Measurements from ENCODE around the gene COL28A1.

COL28A1 gene

DNA sequence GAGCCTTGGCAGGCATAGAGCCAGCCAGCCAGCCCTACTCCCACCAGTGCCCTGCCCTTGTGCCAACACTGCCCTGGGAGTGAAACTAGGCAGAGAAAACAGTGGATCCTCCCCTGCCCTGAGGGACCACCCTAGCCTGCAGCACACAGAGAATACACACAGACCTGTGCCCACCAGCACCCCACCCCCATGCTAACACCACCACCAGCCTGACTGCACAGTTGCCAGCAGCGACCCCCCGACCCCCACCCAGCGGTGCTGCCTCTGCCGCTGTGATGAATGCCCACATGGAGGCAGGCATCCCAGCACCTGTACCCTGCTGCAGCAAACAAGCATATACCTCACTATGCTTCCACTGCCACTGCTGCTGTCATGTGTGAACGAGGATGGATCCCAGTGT, 21.6 kb upstream of the COL28A1 start:
- DNase-seq = no peak

DNA sequence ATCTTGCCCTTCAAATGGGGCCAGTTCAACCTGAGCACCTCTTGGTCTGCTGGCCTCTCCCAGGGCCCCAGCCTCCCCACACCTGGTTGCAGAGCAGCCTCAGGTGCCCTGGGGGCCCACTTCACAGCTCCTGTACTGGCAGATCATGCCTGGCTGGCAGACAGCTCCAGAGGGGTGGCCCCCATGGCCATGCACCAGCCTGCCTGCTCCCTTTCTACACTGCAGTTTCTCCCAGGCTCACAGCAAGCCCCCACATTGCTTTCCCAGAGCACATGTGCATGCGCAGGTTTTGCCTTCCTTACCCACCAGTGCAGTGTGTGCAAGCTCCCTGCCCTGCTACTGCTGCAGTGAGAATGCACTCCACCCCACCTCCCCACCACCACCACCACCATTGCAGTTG, 21.2 kb upstream of the COL28A1 start:
- no peak for DNase-seq

DNA sequence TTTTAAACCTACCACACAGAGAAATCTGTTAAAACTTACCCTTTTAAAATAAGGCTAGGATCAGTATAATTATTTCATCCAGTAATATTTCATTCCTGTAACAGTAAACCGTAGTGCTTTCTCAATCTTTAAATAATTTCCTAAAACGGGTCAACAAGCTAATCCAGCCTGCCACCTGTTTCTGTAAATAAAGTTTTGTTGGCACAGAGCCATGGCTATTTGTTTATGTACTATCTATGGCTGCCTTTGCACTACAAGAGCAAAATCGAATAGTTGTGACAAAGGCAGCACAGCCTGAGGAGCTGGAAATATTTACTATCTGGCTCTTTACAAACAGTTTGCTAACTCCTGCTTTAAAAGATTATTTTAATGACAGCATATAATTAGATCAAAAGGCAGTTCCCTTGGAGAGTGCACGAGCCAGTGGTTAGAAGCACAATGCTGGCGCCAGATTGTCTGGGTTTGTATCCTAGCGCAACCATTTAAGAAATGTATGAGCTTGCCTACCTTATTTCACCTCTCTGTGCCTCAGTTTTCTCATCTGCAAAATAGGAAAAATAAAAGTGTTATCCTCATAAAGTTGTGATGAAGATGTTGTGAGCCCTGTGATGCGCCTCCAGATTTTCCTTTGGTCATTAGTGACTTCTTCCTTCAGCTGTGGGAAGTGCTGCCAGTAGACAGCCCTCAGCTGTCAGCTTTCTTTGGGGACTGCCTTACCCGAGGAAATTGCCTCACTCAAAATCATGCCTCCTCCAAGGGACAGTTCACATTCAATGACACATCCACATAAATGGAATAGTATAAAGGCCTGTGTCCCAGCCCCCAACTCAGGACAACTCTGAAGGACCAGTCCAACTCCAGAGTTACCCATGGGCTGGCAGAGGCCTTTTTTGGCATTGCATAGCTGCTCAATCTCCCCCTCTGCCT, 19.2 kb upstream of the COL28A1 start:
- peak; percentile 67 for DNase-seq

DNA sequence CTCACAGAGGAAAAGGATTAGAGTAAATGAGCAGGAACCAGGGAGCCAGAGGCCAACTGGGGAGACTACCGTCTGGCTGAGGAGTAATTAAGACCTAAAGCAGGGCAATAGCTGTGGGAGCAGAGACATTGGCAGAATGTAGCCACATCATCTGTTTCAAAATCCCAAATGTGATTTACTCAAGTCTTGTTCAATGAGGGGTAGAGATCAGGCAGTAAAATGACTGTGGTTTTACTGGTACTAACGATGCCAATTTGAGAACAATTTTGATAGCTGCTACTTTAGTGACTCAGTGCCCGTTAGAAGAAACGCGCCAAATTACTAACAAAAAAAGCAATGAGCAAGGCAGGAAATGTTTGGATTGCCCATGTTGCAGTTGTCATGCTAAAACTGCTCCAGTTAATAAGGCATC, 18.4 kb upstream of the COL28A1 start:
- peak; percentile 34 for DNase-seq

DNA sequence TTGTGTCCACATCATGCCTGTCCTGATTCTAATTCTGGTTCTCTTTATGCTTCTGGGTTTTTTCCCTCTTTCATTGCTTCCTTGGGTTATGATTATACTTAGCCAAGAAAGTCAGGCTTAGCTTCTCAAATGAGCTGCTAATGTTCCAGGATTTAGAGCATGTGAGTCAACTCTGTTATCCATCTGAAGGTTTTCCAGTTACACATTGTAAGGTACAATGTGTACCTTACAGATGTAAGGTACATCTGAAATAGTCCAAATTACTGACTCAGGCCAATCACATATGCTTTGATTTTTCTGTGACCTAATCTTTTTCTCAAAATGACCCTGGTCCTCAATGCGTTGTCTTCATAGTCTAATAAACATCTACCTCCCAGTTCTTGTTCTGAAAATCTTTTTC, 17.7 kb upstream of the COL28A1 start:
- DNase-seq = no peak

DNA sequence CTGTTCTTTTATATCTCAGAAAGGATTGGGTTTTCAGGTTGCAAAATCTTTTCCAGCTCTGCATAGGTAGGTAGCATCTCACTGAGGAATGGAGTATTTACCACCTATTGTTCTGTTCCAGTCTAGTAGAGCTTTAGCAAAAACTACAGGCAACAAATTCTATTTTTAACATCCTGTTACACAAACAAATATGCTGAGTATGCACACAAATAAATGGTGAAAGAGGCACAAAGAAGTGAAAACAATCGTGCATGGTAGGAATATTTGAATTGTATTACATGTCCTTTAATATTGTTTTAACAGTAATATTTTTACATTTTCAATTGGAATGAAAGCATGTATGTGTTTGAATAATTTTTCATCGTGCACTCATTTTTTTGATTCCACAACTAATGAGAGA, 16.5 kb upstream of the COL28A1 start:
- no peak for DNase-seq

DNA sequence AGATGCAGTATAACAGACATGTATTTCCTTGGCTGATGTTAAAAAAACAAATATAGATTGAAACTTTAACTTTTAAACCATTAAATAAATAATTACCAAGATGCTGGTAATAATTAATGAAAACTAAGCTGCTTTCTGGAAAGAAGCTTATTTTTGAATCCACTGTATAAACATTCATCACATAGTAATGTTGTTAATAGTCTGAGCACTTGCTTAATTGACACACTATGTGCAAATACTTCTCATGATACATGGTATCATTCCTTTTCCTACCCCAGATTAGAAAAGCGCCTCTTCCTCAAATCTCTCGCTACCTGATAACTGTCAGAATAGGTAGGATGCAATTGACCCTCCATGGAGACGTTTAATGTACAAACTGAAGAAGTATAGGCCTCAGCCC, 15.0 kb upstream of the COL28A1 start:
- no peak for DNase-seq

DNA sequence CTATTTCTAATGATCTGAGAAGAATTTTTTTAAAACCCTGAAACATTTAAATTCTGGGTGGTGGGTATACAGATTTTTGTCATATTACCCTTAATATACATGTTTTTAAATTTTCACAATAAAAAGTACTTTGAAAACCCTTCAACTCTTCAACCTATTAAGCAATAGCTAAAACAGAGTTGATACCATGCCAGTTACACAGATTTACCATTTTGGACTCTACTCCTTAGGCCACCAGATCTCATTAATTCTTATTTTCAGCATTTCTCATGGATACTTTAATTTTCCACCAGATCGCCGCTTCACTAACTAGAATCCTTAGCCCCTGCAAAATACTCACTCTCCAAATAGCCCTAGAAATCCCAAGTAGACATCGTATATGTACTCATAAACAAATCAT, 12.7 kb upstream of the COL28A1 start:
- no peak for DNase-seq

DNA sequence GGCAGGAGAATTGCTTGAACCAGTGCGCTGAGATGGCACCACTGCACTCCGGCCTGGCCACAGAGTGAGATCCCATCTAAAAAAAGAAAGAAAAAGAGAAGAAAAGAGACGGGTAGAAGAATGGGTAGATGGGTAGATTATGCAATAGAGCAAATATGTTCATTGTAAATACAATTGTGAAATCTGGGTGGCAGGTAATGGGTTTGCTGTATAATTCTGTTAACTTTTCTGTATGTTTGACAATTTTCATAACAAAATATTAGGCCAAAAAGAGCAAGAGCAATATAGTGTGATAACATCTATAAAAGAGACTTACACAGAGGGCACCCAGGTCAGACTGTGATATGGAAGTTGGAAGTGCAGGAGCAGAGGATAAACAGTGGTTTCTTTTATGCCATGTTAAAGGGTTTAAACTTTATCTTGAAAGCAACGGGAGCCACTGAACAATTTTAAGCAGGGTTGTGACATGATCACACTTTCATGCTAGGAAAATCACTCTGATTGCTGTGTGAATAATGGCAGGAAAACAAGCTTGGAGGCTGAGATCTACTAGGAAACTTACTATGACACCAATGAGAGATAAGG, 6.7 kb upstream of the COL28A1 start:
- no peak for DNase-seq

DNA sequence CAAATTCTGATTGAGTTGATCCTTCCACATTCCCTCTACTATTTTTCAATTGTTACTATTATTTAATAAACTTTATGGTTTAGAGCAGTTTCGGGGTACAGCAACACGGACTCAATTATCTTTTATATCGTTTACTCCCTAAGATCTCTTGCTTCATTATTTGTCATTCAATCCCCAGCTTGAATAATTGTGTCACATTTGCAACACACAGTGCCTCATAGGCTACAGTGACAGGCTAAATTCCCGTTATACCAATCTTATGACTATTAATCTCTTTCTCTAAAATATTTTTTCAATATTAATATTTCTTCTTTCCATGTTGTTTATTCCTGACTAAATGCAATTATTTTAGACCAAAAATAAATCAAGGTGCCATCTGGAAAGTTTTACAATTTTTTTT, 4.0 kb upstream of the COL28A1 start:
- DNase-seq = no peak

DNA sequence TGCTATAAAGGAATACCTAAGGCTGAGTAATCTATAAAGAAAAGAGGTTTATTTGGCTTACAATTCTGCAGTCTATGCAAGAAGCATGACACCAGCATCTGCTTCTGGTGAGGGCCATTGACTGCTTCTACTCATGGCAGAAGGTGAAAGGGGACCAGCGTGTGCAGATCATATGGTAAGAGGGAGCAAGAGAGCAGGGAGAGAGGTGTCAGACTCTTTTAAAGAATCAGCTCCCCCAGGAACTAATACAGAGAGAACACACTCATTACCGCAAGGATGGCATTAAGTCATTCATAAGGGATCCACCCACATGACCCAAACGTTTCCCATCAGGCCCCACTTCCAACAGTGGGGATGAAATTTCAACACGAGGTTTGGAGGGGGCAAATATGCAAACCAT, 3.5 kb upstream of the COL28A1 start:
- no peak for DNase-seq

DNA sequence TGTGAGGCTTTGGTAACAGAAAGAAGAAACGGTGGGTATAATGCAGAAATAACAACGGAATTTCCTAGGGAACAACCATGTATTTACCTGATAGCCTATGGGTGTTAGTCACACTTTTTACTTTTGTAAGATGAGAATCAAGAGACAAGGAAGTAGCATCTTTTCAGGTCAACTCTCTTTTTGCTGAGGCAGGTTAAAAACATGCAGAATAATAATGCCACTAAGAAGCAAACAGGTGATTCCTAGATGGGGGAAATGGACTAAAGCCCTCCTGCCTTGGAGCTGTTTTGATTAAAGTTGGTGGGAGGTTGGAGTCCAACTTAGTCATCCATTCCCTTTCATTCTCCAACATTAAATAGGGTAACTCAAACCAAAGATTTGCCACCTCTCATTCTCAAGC, 2.0 kb upstream of the COL28A1 start:
- no peak for DNase-seq

DNA sequence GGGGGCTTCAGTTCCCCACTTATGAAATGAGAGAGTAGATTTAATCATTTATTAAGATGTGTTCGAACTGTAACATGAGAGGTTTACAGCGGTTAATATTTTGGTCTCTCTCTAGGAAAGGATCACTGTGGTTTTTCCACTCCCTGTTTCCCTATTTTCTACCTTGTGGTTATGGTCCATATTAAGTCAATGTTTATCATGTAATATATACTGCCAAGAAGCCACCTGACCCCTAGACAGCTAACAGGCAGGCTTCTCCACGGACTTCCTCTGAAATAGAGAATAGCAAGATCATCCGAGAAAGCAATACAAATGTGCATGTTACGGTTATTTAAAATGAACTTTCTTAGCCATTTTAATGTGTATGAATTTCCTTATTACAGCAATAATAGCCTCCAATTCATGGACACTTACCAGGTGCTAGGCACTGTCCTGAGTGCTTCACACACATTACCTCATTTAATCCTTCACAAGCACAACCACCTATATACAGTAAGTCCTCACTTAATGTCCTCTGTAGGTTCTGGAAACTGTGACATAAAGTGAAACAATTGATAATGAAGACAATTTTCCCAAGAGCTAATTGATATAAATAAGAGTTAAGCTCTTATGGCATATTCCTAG, 835 bp upstream of the COL28A1 start:
- no peak for DNase-seq

DNA sequence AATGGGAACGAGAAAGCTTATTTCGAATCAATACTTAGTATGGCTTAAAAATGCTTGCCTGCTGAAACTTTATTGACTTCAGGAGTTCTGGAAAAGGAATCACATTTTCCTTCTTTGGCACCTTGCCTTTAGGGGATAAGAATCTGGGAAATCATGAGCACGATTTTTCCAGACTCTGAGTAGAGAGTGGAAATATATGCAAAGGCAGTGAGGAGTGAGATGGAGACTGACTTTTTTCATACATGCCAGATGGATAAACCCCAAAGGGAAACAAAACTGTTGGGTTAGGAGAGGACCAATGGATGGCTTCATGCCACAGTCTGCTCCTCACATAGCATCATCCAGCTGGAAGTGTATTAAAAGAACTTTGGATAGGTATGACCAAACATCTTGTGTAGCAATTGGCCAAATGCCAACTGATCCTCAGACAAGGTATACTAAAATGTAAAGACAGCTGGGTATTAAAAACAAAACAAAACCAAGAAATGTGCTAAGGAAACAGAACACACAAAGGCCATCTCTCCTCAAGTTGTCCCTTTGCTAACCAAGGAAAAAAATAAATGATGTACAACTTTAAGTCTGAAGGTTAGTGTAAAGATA, 1.7 kb downstream of the COL28A1 start:
- DNase-seq = no peak

DNA sequence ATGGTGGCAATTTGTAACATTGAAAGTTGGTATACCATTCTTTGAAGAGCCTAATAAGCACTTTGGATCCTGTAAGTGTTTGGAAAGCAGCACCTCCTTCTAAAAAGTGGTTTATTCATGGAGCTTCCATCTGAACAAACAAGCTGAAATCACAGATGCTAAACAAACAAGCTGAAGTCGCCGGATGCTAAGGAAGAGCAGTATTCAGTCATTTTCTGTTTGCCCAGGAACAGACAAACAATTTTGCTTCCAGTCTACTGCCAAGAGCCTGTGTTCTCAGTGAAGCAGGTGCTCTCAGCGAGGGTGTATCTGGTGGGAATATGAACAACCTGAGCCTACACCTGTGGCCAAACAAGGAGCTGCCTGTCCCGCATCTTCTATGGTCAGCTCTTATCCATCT, 6.3 kb downstream of the COL28A1 start:
- peak; percentile 59 for DNase-seq

DNA sequence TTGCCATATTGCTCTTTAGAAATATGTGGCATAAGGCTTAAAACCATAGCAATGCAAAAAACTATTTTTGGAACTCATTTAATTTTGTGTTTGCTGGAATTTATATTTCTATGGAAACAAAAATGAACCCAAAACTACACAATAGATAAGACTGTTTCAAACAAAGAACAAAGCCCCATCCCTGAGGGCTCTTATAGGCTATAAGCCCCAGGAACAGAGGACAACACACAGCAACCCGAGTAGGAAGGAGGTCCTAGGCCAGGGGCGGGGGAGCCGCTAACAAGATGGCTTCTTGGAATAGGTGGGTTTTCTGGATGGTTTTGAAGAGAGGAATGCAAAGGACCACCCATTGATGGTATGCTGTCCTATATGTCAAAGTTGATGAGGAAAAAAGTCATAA, 8.6 kb downstream of the COL28A1 start:
- no peak for DNase-seq

DNA sequence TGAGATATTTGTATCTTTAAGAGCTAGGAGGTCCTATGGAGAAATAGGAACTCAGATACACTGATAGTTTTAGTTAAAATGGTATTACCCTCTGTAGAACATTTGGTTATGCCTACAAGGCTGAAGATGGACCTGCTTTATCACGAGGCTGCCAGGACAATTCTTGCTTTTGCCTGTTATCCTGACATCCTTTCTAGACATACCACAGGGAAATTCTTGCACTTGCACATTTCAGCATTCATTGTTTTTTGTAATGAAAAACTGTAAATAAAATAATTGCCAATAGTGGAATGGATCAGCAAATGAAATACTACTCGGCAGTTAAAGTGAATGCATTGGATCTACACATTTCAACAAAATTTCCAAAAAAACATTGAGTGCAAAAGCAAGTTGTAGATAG, 9.7 kb downstream of the COL28A1 start:
- DNase-seq = no peak

DNA sequence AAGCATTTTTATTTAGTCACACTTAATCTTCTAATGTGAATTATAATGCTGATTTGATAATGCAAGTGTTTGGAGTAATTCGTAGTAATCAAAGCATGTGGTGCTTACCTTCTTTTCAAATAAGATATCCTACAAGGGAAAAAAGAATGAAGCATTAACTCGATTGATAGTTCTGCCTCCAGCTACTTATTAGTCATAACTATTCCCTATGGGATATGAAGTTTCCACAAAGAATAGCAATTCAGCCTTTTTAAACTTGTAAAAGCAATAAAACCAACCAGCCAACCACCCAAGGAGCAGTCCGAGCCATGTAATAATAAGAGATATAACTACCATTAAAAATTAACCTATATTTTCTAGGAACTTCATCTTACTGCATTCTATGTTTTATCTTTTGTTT, 11.6 kb downstream of the COL28A1 start:
- no peak for DNase-seq

DNA sequence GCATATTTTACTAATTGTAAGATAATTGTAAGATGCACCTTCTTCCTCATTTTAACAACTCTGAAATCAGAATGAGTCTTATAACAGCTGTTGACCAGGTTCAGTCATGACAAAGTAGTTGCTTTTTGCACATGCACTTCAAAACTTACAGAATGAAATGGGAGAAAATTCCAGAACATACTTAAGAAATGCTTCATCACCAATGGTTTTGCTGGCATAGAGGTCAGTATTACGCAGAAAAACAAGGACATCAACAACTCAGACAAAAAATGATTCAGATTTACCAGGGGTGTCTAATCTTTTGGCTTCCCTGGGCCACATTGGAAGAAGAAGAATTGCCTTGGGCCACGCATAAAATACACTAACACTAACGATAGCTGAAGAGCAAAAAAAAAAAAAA, 13.3 kb downstream of the COL28A1 start:
- no peak for DNase-seq

DNA sequence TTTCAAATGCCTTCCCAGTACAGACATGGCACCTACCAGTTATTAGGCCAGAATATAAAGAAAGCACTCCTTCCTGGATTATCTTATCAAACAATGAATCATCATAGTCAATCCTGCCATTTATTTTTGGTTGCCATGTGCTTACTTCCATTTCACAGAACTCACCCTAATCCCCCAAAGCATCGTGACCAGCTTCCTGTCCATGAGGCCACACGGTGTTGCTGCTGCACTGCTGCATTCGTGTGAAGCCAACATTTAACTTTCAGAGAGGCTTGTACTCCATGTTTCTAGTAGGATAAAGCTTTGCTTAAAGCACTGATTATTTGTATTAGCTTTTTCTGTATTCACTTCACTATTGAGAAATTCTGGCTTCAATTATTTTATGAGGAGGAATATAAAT, 14.4 kb downstream of the COL28A1 start:
- no peak for DNase-seq

DNA sequence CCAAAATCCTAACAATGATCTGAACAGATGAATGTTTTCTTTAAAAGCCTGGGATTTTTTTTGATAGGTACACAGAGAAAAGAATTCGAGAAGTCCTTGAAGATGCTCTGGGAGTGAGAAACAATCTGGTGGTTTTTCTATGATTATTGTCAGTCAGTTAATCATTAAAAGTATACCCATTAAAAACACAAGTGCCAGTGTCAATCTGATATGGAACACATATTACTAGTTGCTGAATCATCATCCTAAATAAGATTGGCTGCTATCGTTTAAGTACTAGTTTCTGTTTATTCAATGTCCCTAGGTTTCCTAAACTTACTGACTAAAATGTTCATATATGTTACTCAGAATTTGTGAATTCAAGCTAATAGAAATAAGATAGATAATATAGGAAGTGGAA, 16.1 kb downstream of the COL28A1 start:
- no peak for DNase-seq

DNA sequence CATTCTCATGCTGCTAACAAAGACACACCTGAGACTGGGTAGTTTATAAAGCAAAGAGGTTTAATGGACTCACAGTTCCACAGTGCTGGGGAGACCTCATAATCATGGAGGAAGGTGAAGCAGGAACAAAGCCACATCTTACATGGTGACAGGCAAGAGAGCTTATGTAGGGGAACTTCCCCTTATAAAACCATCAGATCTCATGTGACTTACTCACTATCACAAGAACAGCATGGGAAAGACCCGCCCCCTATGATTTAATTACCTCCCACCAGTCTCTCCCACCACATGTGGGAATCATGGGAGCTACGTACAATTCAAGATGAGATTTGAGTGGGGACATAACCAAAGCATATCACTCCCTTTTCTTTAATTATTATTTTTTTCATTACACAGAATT, 16.6 kb downstream of the COL28A1 start:
- DNase-seq = no peak

DNA sequence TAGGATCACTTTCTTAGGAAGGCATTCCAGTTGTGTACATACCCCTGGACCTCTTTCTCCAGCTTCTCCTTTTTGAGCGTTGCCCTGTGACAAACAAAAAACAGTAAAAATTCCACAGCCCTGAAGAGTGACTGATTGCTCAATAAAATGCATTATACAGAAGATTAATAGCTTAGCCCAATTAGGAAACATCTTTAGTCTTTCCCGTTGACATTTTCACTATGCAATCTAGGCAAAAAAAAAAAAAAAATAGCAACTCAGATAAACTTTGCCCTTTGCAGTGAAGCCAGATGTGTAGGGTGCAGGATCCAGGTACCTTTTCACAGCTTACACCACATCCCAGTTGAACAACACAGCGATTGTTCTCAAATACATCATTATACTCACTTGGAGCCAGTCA, 17.9 kb downstream of the COL28A1 start:
- no peak for DNase-seq

DNA sequence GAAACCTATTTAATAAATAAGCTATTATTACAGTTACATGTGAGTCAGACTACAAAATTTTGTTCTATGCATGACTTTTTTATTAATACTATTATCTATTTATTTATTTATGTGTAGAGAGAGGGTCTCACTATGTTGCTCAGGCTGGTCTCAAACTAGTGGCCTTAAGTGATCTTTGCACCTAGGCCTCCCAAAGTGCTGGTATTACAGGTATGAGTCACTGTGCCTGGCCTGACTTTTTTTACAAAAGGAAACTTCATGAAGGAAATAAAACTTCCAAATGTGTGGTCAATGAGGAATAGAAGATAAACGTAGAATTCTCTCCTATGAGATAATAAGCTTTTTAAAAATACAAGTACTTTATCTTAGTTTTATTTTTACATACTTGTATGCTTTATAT, 19.0 kb downstream of the COL28A1 start:
- no peak for DNase-seq
